NT2/D1 (cell line): ENCODE data around the gene RAB11FIP3.
A peak's percentile ranks its signal among the peaks of the same experiment; 100 is the strongest.
"Not testable (repeated sequence)": the region's sequence is repeated elsewhere in the genome, so short reads cannot be mapped to it uniquely, and the experiment has no call there.

Experiments
- DNase-seq: peaks from one replicate; pipeline ENCODE4 v3.0.0-alpha.2; 2011; ENCODE audit warnings: low read depth, low spot score
- H3K27me3 ChIP-seq: 2 replicates; pipeline ENCODE4 v1.6.0; 2011; ENCODE audit warnings: mild to moderate bottlenecking; ENCODE audit not compliant: insufficient read length, insufficient read depth
- H3K36me3 ChIP-seq: 2 replicates; pipeline ENCODE4 v1.6.1; 2011; ENCODE audit warnings: mild to moderate bottlenecking, low read length, mixed read lengths; ENCODE audit not compliant: insufficient read depth, insufficient read length
- H3K4me1 ChIP-seq: 2 replicates; pipeline ENCODE4 v1.5.1; 2011; ENCODE audit not compliant: insufficient read depth, insufficient read length
- H3K4me3 ChIP-seq: 2 replicates; pipeline ENCODE4 v1.5.1; 2011; ENCODE audit warnings: low read depth; ENCODE audit not compliant: insufficient read length
- H3K9ac ChIP-seq: 2 replicates; pipeline ENCODE4 v1.6.0; 2011; ENCODE audit warnings: low read depth; ENCODE audit not compliant: insufficient read length
- H3K9me3 ChIP-seq: 2 replicates; pipeline ENCODE4 v1.5.1; 2011; ENCODE audit warnings: mild to moderate bottlenecking, low read length; ENCODE audit not compliant: insufficient read depth
- SUZ12 ChIP-seq: IDR thresholded peaks from 2 replicates; pipeline ENCODE4 v1.6.1; 2011; ENCODE audit not compliant: insufficient read length, insufficient read depth; ENCODE audit errors: extremely low read depth
- YY1 ChIP-seq: IDR thresholded peaks from 2 replicates; pipeline ENCODE4 v1.6.1; 2011; ENCODE audit not compliant: insufficient read length, insufficient read depth
- ZNF274 ChIP-seq: IDR thresholded peaks from 2 replicates; pipeline ENCODE4 v1.6.1; 2011; ENCODE audit warnings: mild to moderate bottlenecking, low read depth, low read length

The RAB11FIP3 gene

GRCh38 chr16:404971-405486 is 20.4 kb upstream of the RAB11FIP3 start:
- peaks cover 10% of the 10 kb centered on the region for H3K4me1 ChIP-seq
- no peak for TF ChIP-seq YY1
- no peak for TF ChIP-seq SUZ12
- no peak for TF ChIP-seq ZNF274
- no peaks in the 10 kb centered on the region for H3K9me3 ChIP-seq
- H3K4me3 ChIP-seq, result no peak overlapping the region
- H3K27me3 ChIP-seq, result no peaks in the 10 kb centered on the region
- peak overlapping the region; percentile 9 for H3K9ac ChIP-seq
- H3K36me3 ChIP-seq, result peaks cover 33% of the 10 kb centered on the region
- DNase-seq, result no peak

DNA sequence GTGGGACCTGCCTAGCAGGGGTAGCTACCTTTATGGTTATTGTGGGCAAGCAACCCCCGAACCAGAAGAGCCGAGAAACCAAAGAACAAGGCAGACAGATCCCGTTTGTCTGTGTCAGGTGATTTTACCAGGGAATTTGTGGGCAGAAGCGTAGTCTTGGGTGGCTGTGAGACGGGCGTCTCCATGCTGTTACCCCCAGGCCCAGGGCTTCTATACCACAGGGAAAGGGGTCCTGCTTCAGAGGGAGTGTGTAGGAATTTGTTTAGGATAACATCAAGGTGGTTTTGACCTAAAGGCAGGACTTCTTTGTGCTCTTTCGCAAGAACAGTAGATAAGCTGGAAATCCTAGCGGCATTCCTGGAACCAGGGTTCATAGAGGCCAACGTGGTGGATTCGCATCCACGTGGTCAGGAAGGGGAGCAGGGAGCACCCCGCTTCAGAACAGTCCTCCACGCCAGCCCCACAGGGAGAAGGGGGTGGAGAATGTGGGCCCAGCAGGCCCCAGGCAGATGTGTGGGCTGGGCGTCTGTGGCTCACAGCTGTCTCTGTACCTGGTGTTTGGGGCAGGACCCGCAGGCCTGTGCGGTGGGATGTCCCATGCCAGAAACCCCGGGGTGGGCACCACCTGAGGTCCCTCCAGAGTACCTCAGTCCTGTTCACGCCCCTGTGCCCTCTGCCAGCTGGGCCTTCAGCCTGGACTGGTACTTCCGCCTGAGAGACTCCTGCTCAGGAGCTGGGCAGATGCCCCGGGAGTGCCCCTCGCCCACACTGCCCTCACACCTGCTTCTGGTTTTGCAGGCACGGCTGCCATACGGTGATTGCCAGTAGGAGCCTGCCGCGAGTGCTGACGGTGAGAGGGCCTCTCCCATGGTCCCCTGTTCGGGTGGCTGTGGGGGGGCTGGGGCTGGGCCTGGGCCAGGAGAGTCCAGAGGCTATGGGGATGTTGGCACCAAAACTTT is 19.6 kb upstream of the RAB11FIP3 start:
- no peaks in the 10 kb centered on the region for H3K9me3 ChIP-seq
- TF ChIP-seq YY1, result no peak
- no peak for TF ChIP-seq ZNF274
- no peak for TF ChIP-seq SUZ12
- peak overlapping the region; percentile 9 for H3K9ac ChIP-seq
- H3K4me3 ChIP-seq, result no peak overlapping the region
- no peak for DNase-seq
- H3K36me3 ChIP-seq, result peaks cover 32% of the 10 kb centered on the region
- peaks cover 10% of the 10 kb centered on the region for H3K4me1 ChIP-seq
- H3K27me3 ChIP-seq, result no peaks in the 10 kb centered on the region

GRCh38 chr16:407253-407652 is 18.2 kb upstream of the RAB11FIP3 start:
- H3K4me1 ChIP-seq, result peaks cover 10% of the 10 kb centered on the region
- H3K4me3 ChIP-seq, result no peak overlapping the region
- no peak overlapping the region for H3K9ac ChIP-seq
- no peak for DNase-seq
- H3K27me3 ChIP-seq, result no peaks in the 10 kb centered on the region
- no peaks in the 10 kb centered on the region for H3K9me3 ChIP-seq
- no peak for TF ChIP-seq SUZ12
- TF ChIP-seq YY1, result no peak
- no peak for TF ChIP-seq ZNF274
- peaks cover 46% of the 10 kb centered on the region for H3K36me3 ChIP-seq

GRCh38 chr16:410516-411178 is 14.8 kb upstream of the RAB11FIP3 start:
- TF ChIP-seq YY1 (no peak), ZNF274 (no peak), SUZ12 (no peak)
- Histone ChIP-seq H3K4me3 (no peak overlapping the region), H3K27me3 (no peaks in the 10 kb centered on the region), H3K9ac (no peak overlapping the region), H3K4me1 (peaks cover 14% of the 10 kb centered on the region), H3K36me3 (peaks cover 40% of the 10 kb centered on the region), H3K9me3 (no peaks in the 10 kb centered on the region)
- no peak for DNase-seq

GRCh38 chr16:411576-412265 is 13.7 kb upstream of the RAB11FIP3 start:
- no peak for DNase-seq
- H3K9ac ChIP-seq, result no peak overlapping the region

GRCh38 chr16:414395-415169 is 10.9 kb upstream of the RAB11FIP3 start:
- no peaks in the 10 kb centered on the region for H3K9me3 ChIP-seq
- no peak overlapping the region for H3K4me3 ChIP-seq
- peak overlapping the region; percentile 2 for H3K9ac ChIP-seq
- peaks cover 24% of the 10 kb centered on the region for H3K36me3 ChIP-seq
- DNase-seq, result no peak
- H3K27me3 ChIP-seq, result no peaks in the 10 kb centered on the region
- peaks cover 10% of the 10 kb centered on the region for H3K4me1 ChIP-seq
- TF ChIP-seq SUZ12, result no peak
- TF ChIP-seq ZNF274, result no peak
- no peak for TF ChIP-seq YY1

More at GRCh38 chr16:411576-412265, 13.7 kb upstream of the RAB11FIP3 start:
- Histone ChIP-seq H3K4me1 (peaks cover 14% of the 10 kb centered on the region), H3K9me3 (no peaks in the 10 kb centered on the region), H3K27me3 (no peaks in the 10 kb centered on the region), H3K36me3 (peaks cover 34% of the 10 kb centered on the region), H3K4me3 (no peak overlapping the region)
- no peak for TF ChIP-seq ZNF274
- TF ChIP-seq YY1, result no peak
- no peak for TF ChIP-seq SUZ12

- peaks cover 18% of the 10 kb centered on the region for H3K36me3 ChIP-seq
- H3K4me3 ChIP-seq, H3K27me3 ChIP-seq, H3K9me3 ChIP-seq, H3K9ac ChIP-seq, DNase-seq: not testable (repeated sequence)
- peaks cover 10% of the 10 kb centered on the region for H3K4me1 ChIP-seq
Measured at GRCh38 chr16:415170-415498, 10.3 kb upstream of the RAB11FIP3 start.

DNA sequence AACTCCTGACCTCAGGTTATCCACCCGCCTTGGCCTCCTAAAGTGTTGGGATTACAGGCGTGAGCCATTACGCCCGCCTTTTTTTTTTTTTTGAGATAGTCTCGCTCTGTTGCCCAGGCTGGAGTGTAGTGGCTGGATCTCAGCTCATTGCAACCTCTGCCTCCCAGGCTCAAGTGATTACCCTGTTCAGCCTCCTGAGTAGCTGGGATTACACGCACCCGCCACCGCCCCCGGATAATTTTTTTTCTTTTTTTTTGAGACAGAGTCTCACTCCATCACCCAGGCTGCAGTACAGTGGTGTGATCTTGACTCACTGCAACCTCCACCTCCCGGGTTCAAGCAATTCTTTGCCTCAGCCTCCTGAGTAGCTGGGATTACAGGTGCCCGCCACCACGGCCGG is 3.3 kb upstream of the RAB11FIP3 start:
- H3K36me3 ChIP-seq, H3K4me3 ChIP-seq, H3K9ac ChIP-seq, H3K9me3 ChIP-seq, H3K4me1 ChIP-seq, DNase-seq: not testable (repeated sequence)
- peaks cover 32% of the 10 kb centered on the region for H3K27me3 ChIP-seq
